ENCODE results near the gene DEDD.
"Not testable (repeated sequence)": the region's sequence is repeated elsewhere in the genome, so short reads cannot be mapped to it uniquely, and the experiment has no call there.

The DEDD gene

GRCh38 chr1:161121834-161122233 is 10.6 kb downstream of the DEDD start:
- peak; percentile 75 to 79 for DNase-seq

- peak in 1 of 2 donors; percentile 28 for DNase-seq
Observed at GRCh38 chr1:161121042-161121650, 11.3 kb downstream of the DEDD start.

GRCh38 chr1:161119092-161119903 is 13.2 kb downstream of the DEDD start:
- DNase-seq = peak; percentile 60 to 68

GRCh38 chr1:161117759-161118581 is 14.5 kb downstream of the DEDD start, which contains the start of the genes NIT1 and PFDN2:
Gene NIT1, plus strand, starts transcription at chr1:161118105. Its CDS starts 72 bp downstream, at chr1:161118177.
Gene PFDN2, minus strand, starts transcription at chr1:161118037. Its CDS starts 11 bp downstream, at chr1:161118026.
- DNase-seq = peak; percentile 80 to 86

- not testable (repeated sequence) for DNase-seq
Observed at GRCh38 chr1:161115961-161116360, 16.5 kb downstream of the DEDD start.

GRCh38 chr1:161115132-161115711 is 17.2 kb downstream of the DEDD start:
- DNase-seq = no peak

GRCh38 chr1:161114556-161114955 is 17.9 kb downstream of the DEDD start:
- no peak for DNase-seq

GRCh38 chr1:161113915-161114314 is 18.6 kb downstream of the DEDD start:
- no peak for DNase-seq

GRCh38 chr1:161111527-161111926 is 20.9 kb downstream of the DEDD start:
- peak in 1 of 2 donors; percentile 30 for DNase-seq

- DNase-seq = peak; percentile 58 to 68
Observed at GRCh38 chr1:161111117-161111516, 21.4 kb downstream of the DEDD start.

- DNase-seq = no peak
Observed at GRCh38 chr1:161106431-161106830, 26.0 kb downstream of the DEDD start.

- no peak for DNase-seq
Observed at GRCh38 chr1:161100556-161100955, 31.9 kb downstream of the DEDD start.

- DNase-seq = no peak
Observed at GRCh38 chr1:161099090-161099802, 33.2 kb downstream of the DEDD start.

GRCh38 chr1:161098210-161099068 is 34.0 kb downstream of the DEDD start, which contains the start of gene KLHDC9:
Gene KLHDC9, plus strand, starts transcription at chr1:161098361. Its CDS starts 175 bp downstream, at chr1:161098536.
- no peak for DNase-seq

GRCh38 chr1:161096530-161096929 is 35.9 kb downstream of the DEDD start:
- peak; percentile 87 to 96 for DNase-seq

- DNase-seq = no peak
Observed at GRCh38 chr1:161096015-161096414, 36.5 kb downstream of the DEDD start.

GRCh38 chr1:161095230-161095629 is 37.2 kb downstream of the DEDD start:
- DNase-seq = no peak

GRCh38 chr1:161094481-161094880 is 38.0 kb downstream of the DEDD start:
- DNase-seq = no peak

GRCh38 chr1:161092621-161093028 is 39.8 kb downstream of the DEDD start:
- peak in 1 of 2 donors; percentile 65 for DNase-seq

- DNase-seq = no peak
Observed at GRCh38 chr1:161091796-161092507, 40.5 kb downstream of the DEDD start.

Measured in inflammatory macrophage treated with lipopolysaccharide for 1 hour (primary cell).